ENCODE results near the gene ELOVL2. TPM values are rescaled to one million over a fixed set of nuclear protein-coding genes. Genes with fewer than 3 reads are reported as not detected.

ELOVL2 gene
- total RNA-seq, 1 experiment from 2014 or later = 0.07 TPM

GRCh38 chr6:10972196-10972595 is 71.9 kb downstream of the ELOVL2 start (continued):
- TF ChIP-seq RAD21 (IDR thresholded peaks at IDR 0.05; ENCODE audit: low read depth) = no peak
- TF ChIP-seq SIN3A (IDR thresholded peaks at IDR 0.05; ENCODE audit: low read depth) = no peak
- TF ChIP-seq, protein P1, sequence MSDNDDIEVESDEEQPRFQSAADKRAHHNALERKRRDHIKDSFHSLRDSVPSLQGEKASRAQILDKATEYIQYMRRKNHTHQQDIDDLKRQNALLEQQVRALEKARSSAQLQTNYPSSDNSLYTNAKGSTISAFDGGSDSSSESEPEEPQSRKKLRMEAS (IDR thresholded peaks at IDR 0.05) = no peak

DNA sequence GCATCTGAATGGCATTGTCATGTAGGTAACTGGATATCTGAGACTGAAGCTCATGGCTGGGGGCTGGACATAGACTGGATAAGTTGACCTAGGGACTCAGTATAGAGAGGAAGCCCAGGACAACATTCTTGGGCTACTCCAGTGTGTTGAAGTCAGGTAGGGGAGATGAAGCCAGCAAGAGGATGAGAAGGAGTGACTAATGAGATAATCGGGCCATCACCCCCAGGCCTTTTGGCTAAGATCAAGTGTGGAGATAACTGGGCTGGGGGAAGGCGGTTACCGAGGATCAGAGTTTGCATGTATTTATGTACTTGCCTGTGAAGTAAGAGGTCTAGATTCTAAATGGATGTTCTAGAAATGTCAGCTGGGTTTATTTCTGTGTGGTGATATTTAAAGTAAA is 73.4 kb downstream of the ELOVL2 start:
- no peaks in the 10 kb centered on the region for H3K4me1 ChIP-seq (ENCODE audit: control insufficient read depth in 1 of 2, insufficient read depth in 2 of 2, low read length in 2 of 2)
- DNase-seq (ENCODE audit: low read depth, low spot score) (no peak), ATAC-seq (no peak)
- 0 out of 4 replicates have a peak, but pooled peaks cover 0 to 3% of the 10 kb centered on the region in 2 experiments for H3K9me3 ChIP-seq (ENCODE audit: control insufficient read depth in 1 of 2, insufficient read depth in 1 of 2, low read depth in 1 of 2, low read length in 2 of 2)
- no peak overlapping the region for H3K4me3 ChIP-seq (replicated peaks in 1 of 2; ENCODE audit: low read depth in 1 of 2, low read length in 2 of 2)
- no peaks in the 10 kb centered on the region for H3K27me3 ChIP-seq (ENCODE audit: insufficient read depth, low read length)
- H3K36me3 ChIP-seq (ENCODE audit: control insufficient read depth in 1 of 2, insufficient read depth in 2 of 2, low read length in 2 of 2) = no peaks in the 10 kb centered on the region
- H2AFZ ChIP-seq (ENCODE audit: low read depth, low read length, poor library complexity, severe bottlenecking) = no peak overlapping the region
- no peaks in the 10 kb centered on the region for H3K9me2 ChIP-seq (ENCODE audit: insufficient read depth)
- no peak overlapping the region for H3K9ac ChIP-seq (ENCODE audit: low read length)
- CTCF ChIA-PET = no interaction called here
- H3K27ac ChIP-seq (ENCODE audit: low read depth, low read length) = no peak overlapping the region
- no peak for TF ChIP-seq POLR2A (IDR thresholded peaks at IDR 0.05; ENCODE audit: borderline replicate concordance, extremely low read depth, insufficient read depth, insufficient read length)
- TF ChIP-seq ZFX (IDR thresholded peaks at IDR 0.05) = no peak
- TF ChIP-seq YY1 (IDR thresholded peaks at IDR 0.05; ENCODE audit: extremely low read depth, insufficient replicate concordance, low read depth, low read length) = no peak
- TF ChIP-seq POLR2AphosphoS5 (IDR thresholded peaks at IDR 0.05; ENCODE audit: low read depth, low read length) = no peak
- no peak for TF ChIP-seq CEBPB (IDR thresholded peaks at IDR 0.05; ENCODE audit: low read depth)
- no peak for TF ChIP-seq EGR1 (IDR thresholded peaks at IDR 0.05; ENCODE audit: low read depth)
- TF ChIP-seq, protein P2, sequence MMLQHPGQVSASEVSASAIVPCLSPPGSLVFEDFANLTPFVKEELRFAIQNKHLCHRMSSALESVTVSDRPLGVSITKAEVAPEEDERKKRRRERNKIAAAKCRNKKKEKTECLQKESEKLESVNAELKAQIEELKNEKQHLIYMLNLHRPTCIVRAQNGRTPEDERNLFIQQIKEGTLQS (IDR thresholded peaks at IDR 0.05) = no peak
- TF ChIP-seq, protein P3, sequence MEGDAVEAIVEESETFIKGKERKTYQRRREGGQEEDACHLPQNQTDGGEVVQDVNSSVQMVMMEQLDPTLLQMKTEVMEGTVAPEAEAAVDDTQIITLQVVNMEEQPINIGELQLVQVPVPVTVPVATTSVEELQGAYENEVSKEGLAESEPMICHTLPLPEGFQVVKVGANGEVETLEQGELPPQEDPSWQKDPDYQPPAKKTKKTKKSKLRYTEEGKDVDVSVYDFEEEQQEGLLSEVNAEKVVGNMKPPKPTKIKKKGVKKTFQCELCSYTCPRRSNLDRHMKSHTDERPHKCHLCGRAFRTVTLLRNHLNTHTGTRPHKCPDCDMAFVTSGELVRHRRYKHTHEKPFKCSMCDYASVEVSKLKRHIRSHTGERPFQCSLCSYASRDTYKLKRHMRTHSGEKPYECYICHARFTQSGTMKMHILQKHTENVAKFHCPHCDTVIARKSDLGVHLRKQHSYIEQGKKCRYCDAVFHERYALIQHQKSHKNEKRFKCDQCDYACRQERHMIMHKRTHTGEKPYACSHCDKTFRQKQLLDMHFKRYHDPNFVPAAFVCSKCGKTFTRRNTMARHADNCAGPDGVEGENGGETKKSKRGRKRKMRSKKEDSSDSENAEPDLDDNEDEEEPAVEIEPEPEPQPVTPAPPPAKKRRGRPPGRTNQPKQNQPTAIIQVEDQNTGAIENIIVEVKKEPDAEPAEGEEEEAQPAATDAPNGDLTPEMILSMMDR (IDR thresholded peaks at IDR 0.05 in 2 of 3, conservative IDR thresholded peaks at IDR 0.05 in 1 of 3; ENCODE audit: borderline replicate concordance in 1 of 3, insufficient read depth in 1 of 3, low read depth in 2 of 3, low read length in 2 of 3) = no peak
- no peak for TF ChIP-seq SP1 (IDR thresholded peaks at IDR 0.05; ENCODE audit: low read depth)
- no peak for TF ChIP-seq TCF7L2 (IDR thresholded peaks at IDR 0.05; ENCODE audit: borderline replicate concordance, extremely low read depth, insufficient read depth, insufficient read length)
- TF ChIP-seq, protein P1 (IDR thresholded peaks at IDR 0.05) = no peak
- no peak for TF ChIP-seq RAD21 (IDR thresholded peaks at IDR 0.05; ENCODE audit: low read depth)
- TF ChIP-seq SIN3A (IDR thresholded peaks at IDR 0.05; ENCODE audit: low read depth) = no peak
- no peak for TF ChIP-seq EZH2phosphoT487 (IDR thresholded peaks at IDR 0.05; ENCODE audit: borderline replicate concordance)
- TF ChIP-seq FOSL1 (IDR thresholded peaks at IDR 0.05; ENCODE audit: low read depth) = no peak
- no peak for TF ChIP-seq ZBTB33 (IDR thresholded peaks at IDR 0.05; ENCODE audit: extremely low read depth, insufficient replicate concordance, low read length)
- TF ChIP-seq ZNF274 (IDR thresholded peaks at IDR 0.05; ENCODE audit: low read depth, low read length) = no peak
- TF ChIP-seq CBX3 (IDR thresholded peaks at IDR 0.05; ENCODE audit: low read depth) = no peak
- no peak for TF ChIP-seq SRF (IDR thresholded peaks at IDR 0.05; ENCODE audit: low read depth)
- TF ChIP-seq JUND (IDR thresholded peaks at IDR 0.05) = no peak
- RAD21 ChIA-PET (ENCODE audit: low non-redundant PET in 1 of 2, low total read pairs in 2 of 2, uncharacterized antibody in 2 of 2, unreplicated experiment in 2 of 2) = no interaction called here
- intact Hi-C loops (cut with micrococcal nuclease) = no loop called here
- POLR2A ChIA-PET = no interaction called here
- no TSS peak for BruUV-seq (replicated peaks)
- H4K20me1 ChIP-seq (ENCODE audit: insufficient read depth) = no peaks in the 10 kb centered on the region
- H3K79me2 ChIP-seq (ENCODE audit: insufficient read depth, low read length) = no peaks in the 10 kb centered on the region
- H3K4me2 ChIP-seq (ENCODE audit: low read length) = no peak overlapping the region
